HG02885 (cell line): Measurements from ENCODE around the gene BACH2.

Experiments used
- ATAC-seq: cut with Tn5 transposase; IDR thresholded peaks from one replicate; pipeline ENCODE4 v1.9.1; 2021; ENCODE audit warnings: mild to moderate bottlenecking; ENCODE audit not compliant: unreplicated experiment, poor library complexity

The BACH2 gene

DNA sequence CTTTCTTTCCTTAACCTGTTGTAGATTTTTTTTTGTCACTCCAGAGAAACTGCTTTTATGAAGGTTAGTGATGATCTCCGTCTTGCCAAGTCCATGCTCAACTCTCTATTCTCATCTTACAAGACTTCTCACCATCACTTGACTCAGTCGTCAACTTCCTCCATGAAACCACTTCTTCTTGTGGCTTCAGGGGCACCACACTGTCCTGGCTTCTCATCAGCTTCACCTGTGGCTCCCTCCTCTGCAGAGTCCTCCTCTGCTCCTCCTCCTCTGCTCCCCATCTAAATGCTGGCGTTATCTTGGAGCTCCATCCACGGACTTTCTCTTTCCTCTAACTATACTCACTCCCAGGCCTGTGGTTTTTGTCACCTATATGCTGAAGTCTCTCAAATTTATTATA is 187.5 kb downstream of the BACH2 start:
- ATAC-seq: no peak

DNA sequence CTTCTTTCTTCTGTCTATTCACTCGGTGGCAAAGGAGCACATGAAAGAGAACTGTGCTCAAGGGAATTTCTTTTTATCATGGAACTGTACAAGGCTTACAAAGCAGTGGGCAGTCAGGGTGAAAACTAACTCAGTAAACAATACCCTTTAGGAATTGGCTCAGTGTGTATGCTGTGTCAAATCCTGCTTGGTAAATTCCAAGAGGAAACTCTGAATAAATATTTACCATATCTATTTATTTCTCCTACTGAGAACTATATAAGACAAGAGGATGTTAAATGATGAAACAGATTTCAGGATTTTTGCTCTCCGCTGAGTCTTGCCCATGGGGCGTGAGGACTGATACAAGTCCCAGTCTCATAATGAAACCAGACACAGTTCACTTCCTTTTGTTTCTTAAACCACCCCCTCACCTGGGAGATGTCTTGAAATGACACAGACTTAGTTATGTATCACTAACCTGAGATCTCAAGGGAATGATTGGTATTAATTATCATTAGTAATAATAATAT is 188.8 kb downstream of the BACH2 start:
- peak; percentile 94 for ATAC-seq

DNA sequence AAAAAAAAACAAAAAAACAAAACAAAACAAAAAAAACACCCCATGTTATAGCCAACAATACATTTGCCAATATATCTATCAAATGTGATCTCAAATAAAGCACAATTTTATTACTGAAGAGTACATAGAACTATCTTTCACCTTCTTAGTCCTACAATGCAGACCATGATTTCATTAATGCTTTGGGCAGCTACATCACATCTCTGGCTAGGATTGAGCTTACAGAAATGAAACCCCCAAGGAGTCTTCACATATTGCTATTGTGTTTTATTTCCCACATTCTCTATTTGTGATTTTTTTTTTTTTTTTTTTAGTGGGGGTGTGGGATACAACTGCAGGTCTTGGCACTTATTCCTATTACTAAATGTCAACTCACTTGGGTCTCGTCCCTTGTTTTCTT is 189.3 kb downstream of the BACH2 start:
- ATAC-seq: no peak

DNA sequence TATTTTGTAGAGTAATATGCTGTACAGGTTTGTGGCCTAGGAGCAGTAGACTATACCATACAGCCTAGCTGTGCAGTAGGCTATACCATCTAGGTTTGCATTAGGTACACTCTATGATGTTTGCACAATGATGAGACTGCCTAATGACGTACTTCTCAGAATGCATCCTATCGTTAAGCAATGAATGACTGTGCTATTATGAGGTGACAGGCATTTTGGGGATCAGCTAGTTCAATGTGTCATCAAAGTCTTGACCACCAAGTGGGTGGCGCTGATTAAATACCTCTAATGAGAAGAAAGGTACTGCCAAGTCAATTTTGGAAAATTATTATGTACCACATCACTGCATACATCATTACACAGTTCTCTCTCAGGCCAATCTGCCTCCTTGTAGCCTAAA is 190.2 kb downstream of the BACH2 start:
- ATAC-seq: no peak

DNA sequence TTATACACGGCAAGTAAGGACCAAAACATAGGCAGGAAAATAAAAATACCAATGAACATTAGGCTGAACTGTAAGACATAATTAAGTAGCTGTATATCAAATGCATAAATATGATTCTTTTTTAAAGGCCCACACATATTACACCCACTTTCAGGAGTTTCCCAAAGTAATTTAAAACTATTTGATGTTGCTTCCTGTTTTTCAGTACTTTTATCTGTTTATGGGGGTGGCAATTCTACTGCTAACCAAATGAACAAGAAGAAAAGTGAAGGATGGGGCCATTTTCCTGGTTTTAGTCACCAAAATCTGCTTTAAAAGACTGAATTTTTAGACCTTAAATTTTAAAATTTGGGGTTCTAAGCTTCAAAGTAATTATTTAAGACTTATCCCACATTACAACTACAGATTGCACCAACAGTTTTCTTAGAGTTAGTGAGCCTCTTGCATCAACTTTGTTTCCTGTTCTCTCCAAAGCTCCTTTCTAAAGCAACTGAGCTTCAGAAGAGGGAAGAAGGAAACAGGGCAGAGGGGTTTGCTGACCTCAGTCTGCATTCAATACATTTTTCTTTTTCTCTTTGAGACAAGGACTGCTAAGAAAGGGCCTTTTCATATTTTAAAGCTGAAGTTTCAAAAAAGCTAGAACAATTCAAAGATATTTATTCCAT is 191.0 kb downstream of the BACH2 start:
- no peak for ATAC-seq

DNA sequence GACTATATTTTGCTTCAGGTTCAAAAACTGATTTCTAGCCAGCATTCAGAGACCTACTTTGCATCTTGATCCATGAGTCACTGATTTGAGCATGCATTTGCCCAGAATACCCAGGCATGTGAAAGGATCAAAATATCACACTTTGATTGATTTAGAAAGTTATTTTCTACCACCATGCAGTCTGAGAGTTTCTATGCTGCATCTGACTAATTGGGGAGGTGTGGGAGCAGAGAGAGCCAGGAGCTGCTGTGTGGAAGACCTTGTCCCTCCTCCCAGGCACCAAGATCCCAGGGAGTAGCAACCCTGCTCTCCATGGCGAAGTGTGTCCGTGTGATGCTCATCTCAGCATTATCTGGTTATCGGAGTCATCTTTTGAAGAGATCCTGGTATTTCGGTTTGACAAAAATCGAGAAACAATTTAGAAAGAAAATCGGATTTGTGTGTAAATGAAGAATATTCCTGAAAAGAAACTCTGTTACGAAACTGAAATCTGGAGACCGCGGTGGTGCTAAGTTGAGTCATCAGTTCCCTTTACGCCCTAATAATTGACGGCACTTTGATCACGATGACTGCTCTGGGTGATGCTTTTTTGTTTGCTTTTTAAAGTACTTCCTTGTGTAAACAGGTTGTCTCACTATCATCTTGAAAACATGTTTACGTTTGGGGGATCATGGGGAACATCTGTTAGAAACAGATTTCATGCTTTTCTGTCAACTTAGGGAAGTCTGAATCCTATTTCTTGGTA is 193.4 kb downstream of the BACH2 start:
- peak; percentile 78 for ATAC-seq

DNA sequence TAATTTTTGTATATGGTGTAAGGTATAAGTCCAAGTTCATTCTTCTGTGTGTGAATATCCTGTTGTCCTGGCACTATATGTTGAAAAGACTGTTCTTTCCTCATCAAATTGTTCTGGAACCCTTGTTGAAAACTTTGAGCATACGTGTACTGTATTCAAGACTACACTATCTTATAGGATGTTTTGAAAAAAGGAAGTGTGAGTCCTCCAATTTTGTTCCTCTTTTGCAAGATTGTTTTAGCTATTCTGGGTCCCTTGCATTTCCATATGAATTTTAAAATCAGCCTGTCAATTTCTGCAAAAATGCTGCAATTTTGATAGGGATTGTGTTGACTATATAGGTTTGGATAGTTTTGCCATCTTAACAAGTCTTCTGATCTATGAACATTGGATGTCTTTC is 195.2 kb downstream of the BACH2 start:
- no peak for ATAC-seq

DNA sequence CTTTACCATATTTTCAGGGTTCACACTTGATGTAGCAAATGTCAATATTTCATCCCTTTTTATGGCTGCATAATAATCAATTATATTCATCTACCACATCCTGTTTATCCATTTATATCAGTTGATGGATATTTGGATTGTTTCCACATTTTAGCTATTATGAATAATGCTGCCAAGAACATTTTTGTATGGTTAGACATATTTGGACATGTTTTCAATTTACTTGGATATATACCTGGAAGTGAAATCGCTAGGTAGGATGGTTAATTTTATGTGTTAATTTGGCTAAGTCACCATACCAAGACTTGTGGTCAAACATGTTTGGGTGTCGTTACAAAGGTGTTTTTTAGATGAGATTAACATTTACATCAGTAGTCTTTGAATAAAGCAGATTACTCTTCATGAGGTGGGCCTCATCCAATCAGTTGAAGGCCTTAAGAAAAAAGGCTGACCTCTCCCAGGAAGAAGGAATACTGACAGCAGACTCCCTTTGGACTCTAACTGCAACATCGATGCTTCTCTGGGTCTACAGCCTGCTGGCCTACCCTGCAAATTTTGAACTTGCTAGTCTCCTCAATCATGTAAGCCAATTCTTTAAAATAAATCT is 196.5 kb downstream of the BACH2 start:
- ATAC-seq: no peak

DNA sequence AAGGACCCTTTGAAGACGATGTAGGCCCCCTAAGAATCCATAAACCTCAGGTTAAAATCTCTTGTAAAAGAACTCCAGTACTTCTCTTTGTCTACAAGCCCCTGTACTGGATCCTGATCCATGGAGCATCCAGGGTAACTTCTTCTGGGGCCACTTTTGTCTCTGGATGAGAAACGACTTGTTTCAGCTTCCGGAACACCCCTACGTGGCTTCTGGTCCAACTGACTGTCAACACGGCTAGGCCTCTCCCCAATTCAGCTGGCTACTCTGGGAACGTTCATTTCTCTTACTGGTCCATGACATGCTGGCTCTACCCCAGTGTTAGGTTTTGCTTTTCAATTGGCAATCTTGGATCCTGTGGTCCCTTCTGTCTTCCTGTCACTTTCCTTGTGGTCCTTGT is 198.0 kb downstream of the BACH2 start:
- ATAC-seq: no peak

DNA sequence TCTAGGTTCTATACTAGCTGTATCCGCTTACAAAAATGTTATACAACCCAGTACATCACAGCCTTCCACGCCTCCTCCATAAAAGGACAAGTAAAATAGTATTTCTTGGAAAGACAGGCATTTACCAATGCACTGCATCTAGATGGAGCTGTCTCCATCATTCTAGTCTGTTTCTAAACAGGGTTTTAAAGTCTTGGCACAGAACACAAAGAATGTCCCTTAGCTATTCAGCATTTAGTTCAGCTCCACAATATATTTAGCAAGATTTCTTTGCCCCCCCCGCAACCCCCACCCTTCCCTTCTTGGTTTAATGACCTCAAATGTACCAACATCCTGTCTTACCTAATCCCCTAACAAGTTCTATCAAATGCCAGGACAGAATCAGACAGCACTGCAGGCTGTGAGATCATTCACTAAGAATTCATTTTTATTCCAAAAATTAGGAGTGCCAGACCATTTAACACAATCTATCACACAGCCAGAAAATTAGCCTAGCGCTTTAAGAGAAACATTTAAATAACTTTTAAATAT is 198.6 kb downstream of the BACH2 start:
- no peak for ATAC-seq

DNA sequence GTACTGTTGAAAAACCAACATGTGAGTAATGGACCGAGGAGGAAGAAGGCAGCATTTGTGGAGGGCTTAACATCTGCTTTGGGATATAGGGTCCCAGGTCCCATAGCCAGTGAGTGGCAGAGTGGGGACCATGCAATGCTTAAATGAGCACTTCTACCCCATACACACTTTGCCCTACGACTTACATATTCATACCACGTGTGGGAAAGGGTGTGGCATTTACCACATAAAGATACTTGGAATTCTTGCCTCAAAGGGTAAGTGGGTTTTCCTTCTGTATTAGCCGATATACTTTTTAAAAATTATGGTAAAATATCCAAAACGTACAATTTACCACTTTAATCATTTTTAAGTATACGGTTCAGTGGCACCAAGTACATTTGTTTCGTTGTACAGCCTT is 199.3 kb downstream of the BACH2 start:
- ATAC-seq: no peak

DNA sequence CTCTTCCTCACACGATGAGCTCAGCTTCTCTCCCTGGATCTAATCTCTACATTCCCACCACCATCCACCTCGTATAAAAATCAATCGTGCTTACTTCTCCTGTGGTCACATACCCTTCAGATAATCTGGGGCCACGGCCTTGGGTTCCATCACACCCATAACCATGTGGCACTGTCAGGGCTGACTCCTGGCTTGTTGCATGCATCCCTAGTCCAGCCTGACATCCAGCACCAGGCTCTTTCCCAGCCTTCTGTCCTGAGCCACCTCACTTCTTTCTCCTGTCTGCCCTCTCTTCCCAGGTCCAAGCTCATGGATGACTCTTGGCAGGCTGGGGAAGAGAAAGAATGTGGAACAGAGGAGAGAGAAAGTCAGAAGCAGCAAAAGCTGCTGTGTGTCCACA is 199.8 kb downstream of the BACH2 start:
- ATAC-seq: no peak

DNA sequence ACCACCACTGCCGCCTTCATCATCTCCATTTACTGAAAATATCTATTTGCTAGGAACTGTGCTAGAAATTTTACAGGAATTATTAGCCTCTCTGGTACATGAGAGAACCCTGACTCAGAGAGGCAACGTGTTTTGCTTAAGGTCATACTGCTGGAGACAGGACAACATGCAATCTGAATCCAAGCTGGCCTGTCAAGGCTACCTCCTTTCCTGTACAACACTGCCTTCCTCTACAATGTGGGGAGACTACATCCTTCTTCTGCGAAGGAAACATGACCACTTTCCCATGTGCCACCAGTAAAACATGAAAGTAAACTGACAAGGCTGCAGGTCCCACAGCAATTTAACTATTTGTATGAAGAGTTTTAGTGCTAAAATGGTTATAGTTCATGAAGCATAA is 200.9 kb downstream of the BACH2 start:
- ATAC-seq: no peak

DNA sequence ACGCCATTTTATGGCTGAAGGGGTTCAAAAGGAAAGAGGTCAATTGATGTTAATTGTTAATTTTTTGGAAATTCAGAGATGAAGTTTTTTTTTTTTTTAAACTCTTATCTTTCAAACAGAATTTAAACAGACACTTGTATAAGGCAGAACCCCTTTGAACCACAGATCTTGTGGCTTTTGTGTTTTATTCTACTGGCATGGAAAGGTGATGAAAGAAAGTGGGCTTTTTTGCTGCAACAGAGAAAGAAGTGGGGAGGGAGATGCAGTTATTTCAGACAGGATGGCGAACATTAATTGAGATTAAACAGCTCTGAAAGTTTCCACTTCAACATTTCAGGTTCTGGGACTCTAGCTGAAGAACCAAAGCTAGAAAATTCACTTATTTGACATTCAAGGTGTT is 201.5 kb downstream of the BACH2 start:
- no peak for ATAC-seq

DNA sequence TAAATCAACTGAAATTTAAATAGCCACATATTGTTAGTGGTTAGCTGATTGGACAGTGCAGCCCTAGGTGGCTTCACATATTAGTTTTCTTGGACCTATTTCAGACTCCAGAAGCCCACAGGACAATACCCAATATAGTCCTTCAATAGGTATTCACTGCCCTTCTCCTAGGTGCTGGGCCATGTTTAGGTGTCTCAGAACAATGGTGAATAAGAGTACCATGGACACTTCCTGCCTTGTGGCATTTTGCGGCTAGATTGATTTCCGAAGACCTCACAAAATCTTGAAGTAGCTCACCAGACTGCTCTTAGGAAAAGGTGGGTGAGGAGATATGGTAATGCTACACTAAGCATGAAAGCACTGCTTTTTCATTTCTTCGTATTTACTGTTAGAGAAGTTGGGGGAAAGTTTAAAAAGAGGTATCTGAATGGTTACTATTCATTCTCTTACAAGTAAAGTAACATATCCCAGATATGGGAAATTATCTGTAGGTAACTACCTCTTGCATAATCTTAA is 203.0 kb downstream of the BACH2 start:
- no peak for ATAC-seq

DNA sequence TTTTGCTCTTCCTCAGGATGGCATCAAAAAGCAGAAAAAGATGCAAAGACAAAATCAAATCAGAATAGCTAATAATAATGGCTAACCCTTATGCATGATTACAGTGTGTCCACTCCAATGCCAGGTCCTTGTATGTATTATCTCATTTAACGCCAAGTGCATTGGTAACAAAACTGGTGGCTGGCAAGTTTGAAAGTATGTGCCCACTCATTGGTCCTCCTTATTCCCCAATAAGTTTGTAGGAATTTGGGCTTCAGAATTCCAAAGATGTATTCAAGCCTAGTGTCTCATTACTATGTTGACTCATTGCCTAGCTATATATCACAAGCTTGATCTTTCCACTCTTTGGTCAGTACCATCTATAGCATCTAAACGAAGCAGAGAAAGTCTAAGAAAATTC is 205.8 kb downstream of the BACH2 start:
- ATAC-seq: no peak

DNA sequence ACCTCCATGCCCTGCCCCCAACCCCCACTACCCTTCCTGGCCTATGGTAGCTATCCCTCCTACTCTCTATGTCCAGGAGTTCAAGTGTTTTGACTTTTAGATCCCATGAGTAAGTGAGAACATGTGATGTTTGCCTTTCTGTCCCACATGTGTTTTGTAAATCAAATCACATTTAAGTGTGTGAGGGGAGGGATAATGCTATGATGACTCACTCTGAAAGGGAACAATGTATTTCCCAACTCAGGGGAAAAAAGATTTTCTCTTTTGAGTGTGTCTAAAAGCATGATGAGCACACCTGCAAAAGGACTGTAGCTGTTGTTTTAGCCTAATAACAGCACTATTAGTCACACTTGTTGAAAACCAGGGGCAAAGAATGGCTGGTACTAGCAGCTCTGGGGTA is 208.6 kb downstream of the BACH2 start:
- no peak for ATAC-seq

DNA sequence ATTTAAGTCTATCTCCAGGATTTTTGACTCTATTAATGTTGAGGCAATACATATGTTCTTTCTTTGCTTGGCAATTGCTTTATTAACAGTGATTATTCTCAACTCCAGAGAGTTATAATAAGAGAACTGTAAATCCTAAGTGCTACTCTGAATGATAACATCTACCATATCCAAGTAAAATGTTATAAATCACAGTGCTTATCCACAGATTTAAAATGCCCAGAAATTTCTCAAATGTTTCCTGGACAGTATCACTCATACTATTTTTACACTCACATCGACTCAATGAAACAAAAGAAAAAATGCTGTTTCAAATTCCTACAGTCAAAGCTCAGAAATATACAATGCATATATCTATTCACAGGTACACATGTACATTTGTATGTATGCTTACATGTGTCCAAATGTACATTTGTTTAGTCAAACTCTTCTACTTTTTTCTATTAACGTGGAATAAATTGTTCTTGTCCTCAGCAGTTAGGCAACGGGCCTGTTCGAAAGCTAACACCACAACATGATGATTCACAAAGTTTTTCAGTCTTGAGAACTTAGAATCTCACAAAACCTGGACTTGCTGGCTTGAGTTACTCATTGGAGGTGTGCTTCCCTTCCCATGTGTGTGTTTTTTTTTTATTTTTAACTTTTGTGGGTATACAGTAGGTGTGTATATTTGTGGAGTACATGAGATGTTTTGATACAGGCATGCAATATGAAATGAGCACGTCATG is 209.4 kb downstream of the BACH2 start:
- ATAC-seq: no peak

DNA sequence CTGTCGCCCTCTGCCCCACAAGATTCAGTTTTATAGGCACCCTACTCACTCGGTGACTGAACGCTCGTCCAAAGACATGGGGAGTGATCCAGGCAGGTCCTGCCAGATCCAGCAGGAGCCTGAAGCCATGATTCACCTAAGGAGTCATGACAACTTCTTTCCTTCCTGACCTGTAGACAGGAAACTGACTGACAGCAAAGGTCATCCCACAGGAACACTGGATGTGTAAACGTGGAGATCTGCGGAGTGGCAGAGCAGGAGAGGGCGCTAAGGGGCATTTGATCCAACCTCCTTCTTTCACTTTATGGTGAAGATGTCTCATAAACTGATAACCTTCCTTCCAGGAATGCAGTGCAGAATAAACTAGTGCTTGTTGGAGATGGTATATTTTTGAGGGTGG is 210.1 kb downstream of the BACH2 start:
- no peak for ATAC-seq

DNA sequence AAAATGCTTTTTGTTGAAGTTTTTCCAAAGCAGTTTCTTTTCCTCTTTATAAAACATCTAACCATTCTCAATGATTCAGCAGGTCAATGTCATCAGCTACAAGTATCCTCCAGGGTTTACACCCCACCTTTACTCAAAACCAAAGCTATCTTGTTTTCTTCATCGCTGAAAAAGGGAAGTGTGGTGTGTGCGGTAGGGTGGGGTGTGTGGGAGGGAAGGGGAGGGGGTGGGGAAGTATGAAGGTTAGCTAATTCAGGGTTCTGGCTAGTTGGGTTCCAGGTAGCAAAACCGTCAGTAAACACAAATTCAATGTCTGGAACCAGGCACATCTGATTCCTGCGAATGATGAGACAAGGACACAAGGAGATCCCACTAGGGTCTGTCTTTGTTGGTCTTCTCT is 212.8 kb downstream of the BACH2 start:
- peak; percentile 71 for ATAC-seq
